Measurements from ENCODE around the gene IL17RD.

IL17RD gene

DNA sequence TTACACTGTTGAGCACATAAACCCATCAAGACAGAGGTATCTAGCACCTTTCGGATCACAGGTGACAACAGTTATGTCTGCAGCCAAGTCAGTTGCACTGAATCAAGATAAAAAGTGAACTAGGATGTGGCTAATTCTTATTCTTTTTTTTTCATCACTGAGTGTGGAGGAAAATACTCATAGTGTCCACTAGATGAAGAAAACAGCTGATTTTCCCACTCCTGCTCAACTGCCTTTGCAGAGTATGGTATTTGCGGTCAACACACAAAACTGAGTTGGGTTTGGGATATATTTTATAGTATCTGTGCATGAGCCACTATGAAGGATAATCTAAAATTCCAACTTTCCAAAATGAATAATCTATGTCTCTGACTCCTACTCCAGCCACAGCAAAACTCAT is 32.5 kb downstream of the IL17RD start:
- ATAC-seq (replicated peaks), result no peak
- no peak for DNase-seq
- Mint-ChIP-seq H3K9me3 (no peaks in the 10 kb centered on the region), H3K27ac (no peak overlapping the region), H3K4me1 (ENCODE audit: low read depth in 2 of 2) (peaks cover 6 to 9% of the 10 kb centered on the region in 2 donors), H3K4me3 (no peak overlapping the region), H3K27me3 (peaks cover 11 to 41% of the 10 kb centered on the region in 2 donors), H3K36me3 (ENCODE audit: insufficient read depth) (no peaks in the 10 kb centered on the region)

DNA sequence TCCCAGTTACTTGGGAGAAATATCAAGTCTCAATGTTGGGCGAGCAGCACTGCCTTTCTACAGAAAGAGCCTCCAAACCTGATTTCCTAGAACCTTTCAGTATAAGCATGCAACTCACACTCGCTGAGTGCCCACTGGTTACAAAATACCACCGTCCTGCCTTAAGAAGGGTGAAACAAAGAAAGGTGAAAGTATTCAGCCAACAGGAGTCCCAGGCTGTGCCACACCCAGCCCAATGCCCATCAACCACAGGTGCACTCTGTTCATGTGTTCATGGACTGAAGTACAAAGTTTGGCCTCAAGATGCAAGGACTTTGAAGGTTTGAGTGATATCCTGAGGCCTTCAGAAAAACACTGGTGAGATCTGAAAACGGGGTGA is 34.0 kb downstream of the IL17RD start:
- Mint-ChIP-seq H3K4me1 (ENCODE audit: low read depth in 2 of 2) (peaks cover 6 to 9% of the 10 kb centered on the region in 2 donors), H3K36me3 (ENCODE audit: insufficient read depth) (no peaks in the 10 kb centered on the region), H3K4me3 (no peak overlapping the region), H3K27me3 (peaks cover 0 to 29% of the 10 kb centered on the region in 2 donors), H3K9me3 (no peaks in the 10 kb centered on the region), H3K27ac (no peak overlapping the region)
- no peak for ATAC-seq (replicated peaks)
- DNase-seq, result no peak

DNA sequence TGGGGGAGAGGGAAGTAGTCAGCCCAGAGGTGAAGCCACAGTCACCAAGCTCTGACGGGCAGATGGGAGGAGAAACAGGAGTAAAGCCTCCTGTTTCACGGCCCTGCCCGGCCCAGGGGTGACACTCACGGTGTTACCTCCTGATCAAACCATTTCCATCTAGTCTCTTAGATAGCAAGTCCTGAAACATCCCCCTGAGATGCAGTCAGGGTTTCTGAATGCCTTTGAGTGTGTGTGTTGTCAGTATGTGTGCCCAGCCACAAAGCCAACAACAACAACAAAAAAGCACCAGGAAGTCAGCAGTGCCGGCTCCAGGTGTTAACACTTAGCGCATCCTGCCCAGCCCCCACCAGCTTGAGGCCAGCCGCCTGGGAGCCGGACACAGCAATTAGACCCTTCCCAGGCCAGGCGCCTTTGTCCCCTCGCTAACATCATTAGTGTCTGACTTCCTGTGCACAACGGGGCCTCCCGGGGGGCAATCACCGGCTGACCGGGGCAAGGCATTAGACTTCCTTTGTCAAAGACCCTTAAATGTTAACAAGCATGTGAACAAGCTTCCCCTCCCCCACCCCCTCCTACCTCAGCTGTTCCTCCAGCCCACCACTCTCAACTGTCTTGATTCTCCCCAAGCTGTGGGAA is 34.5 kb downstream of the IL17RD start:
- peak overlapping the region; percentile 35 to 79 for H3K27ac Mint-ChIP-seq
- ATAC-seq (replicated peaks), result peak; percentile 24
- peak overlapping the region in 1 of 2 donors; percentile 31 for H3K4me3 Mint-ChIP-seq
- no peak for DNase-seq
- H3K27me3 Mint-ChIP-seq, result peaks cover 0 to 29% of the 10 kb centered on the region in 2 donors
- H3K9me3 Mint-ChIP-seq, result no peaks in the 10 kb centered on the region
- no peaks in the 10 kb centered on the region for H3K36me3 Mint-ChIP-seq (ENCODE audit: insufficient read depth)
- peaks cover 6 to 9% of the 10 kb centered on the region in 2 donors for H3K4me1 Mint-ChIP-seq (ENCODE audit: low read depth in 2 of 2)

DNA sequence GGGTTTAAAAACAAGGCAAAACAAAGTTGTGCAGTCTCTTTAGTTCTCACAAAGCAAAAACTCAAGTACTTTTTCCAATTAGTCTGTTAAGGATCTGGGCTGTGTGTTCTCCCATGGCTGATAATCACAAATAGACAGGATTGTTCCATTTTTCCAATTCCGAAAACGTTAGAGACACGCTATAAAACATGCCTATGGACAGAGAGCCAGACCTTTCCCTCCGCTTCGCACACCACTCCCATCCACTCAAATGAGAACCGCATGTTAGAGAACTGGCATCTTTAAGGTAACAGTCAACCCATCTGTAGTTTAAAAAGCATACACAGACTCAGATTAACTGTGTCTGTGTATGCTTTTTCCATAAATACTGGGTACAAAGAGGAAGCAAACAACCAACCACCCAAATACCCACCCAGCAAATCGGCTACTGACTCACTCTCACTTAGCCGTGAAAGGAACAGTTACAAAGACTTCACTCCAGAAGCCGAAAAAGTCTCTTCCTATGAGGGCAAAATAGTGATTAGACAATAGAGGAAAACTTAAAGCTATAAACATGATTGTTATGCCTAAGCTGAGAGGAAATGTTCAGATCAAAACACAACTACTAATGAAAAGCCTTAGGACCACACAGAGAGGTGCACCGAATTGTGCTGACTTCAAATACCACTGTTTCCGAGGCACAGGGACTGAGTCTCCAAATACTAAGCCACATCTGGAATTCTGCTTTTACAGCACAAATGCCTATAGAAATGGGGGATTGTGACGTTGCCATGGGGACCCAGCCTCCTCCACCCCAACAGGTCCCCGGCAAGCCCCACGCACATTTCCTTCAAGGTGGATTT is 36.1 kb downstream of the IL17RD start:
- ATAC-seq (replicated peaks), result no peak
- no peak overlapping the region for H3K27ac Mint-ChIP-seq
- peaks cover 4 to 21% of the 10 kb centered on the region in 2 donors for H3K27me3 Mint-ChIP-seq
- no peak overlapping the region for H3K4me3 Mint-ChIP-seq
- no peaks in the 10 kb centered on the region for H3K36me3 Mint-ChIP-seq (ENCODE audit: insufficient read depth)
- DNase-seq, result no peak
- H3K9me3 Mint-ChIP-seq, result no peaks in the 10 kb centered on the region
- peaks cover 6 to 7% of the 10 kb centered on the region in 2 donors for H3K4me1 Mint-ChIP-seq (ENCODE audit: low read depth in 2 of 2)

DNA sequence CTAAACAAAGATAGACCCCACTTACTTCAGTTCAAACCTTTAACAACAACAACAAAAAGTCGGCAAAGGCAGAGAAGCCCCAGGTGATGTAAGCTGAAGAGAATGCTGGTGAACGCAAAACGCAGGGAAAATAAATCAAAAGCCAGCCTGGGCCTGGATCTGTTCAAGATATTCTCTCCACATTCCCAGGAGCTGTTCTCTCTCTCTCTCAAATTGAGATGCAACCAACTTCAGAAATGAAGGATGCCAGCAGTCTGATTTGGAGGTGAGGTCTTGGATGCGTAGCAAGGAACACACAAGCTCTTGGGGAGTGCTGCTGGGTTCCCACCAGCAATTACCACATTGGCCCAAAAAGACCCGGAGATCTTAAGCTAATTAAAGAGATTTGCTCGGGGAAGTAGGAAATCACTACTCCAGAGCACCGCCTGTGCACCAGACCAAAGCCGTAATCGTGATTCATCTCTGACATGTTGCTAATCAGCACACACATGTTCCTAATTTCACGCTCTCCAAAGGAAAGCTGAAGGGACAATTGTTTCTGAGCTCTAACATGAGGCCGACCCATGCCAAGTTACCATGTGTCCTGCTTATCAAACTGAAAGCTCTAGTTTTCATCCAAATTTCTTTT is 37.1 kb downstream of the IL17RD start:
- no peaks in the 10 kb centered on the region for H3K9me3 Mint-ChIP-seq
- no peak overlapping the region for H3K4me3 Mint-ChIP-seq
- H3K27me3 Mint-ChIP-seq, result peaks cover 13 to 25% of the 10 kb centered on the region in 2 donors
- H3K4me1 Mint-ChIP-seq (ENCODE audit: low read depth in 2 of 2), result peaks cover 6 to 7% of the 10 kb centered on the region in 2 donors
- no peak for DNase-seq
- no peaks in the 10 kb centered on the region for H3K36me3 Mint-ChIP-seq (ENCODE audit: insufficient read depth)
- H3K27ac Mint-ChIP-seq, result no peak overlapping the region
- no peak for ATAC-seq (replicated peaks)

DNA sequence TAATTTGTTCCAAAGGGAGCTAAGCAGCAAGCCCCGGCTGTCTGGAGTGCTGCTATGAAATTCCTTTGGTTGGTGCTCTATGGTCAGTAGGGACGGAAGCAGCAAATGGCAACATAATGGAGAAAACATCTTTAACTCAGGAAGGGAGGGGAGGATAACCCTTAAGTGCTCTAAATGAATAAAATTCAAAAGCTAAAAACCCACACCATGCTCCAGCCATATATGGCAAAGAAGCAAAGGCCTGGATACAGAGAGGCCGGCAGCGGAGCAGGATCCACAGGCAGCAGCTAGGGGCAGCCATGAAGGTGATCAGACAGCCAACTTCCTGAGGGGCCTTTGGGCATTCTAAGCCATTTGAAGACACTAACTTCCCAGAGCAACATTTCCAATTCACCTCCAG is 38.9 kb downstream of the IL17RD start:
- peaks cover 25 to 41% of the 10 kb centered on the region in 2 donors for H3K27me3 Mint-ChIP-seq
- peaks cover 6 to 7% of the 10 kb centered on the region in 2 donors for H3K4me1 Mint-ChIP-seq (ENCODE audit: low read depth in 2 of 2)
- DNase-seq, result no peak
- H3K4me3 Mint-ChIP-seq, result no peak overlapping the region
- ATAC-seq (replicated peaks), result no peak
- no peaks in the 10 kb centered on the region for H3K9me3 Mint-ChIP-seq
- no peaks in the 10 kb centered on the region for H3K36me3 Mint-ChIP-seq (ENCODE audit: insufficient read depth)
- no peak overlapping the region for H3K27ac Mint-ChIP-seq

DNA sequence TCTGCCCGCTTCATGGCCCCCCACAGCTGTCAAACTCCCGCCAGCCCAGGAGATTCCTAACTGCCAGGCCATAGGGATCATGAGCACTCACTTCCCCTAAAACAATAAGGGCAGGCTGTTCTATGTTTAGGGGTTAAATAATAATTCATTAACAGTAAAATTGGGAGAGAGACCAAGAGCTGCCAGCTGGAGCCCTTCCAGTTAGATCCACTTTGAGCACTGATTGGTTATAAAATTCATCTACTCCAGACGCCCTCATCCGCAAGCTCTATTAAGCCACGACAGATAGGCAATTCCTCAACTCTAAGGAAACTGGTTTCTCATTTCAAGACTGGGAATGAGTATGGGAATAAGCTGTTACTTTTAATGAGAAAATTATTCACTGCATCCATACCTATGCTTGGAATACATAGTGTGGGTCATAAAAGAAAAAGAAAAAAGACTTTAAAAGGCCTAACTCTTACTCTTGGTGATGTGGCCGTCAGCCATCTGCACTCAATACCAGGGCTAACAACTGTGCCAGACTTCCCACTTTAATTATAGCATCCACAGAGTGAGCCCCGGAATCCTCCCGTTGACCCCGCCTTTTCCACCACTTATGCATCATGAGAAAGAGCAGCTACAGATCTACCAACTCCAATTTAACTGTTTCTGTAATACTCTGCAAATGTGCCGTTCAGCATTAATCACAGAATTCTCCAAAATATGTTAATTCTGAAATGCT is 44.5 kb downstream of the IL17RD start:
- H3K4me3 Mint-ChIP-seq, result no peak overlapping the region
- H3K4me1 Mint-ChIP-seq (ENCODE audit: low read depth in 2 of 2), result no peaks in the 10 kb centered on the region
- DNase-seq (no peak), ATAC-seq (replicated peaks) (no peak)
- no peaks in the 10 kb centered on the region for H3K9me3 Mint-ChIP-seq
- no peak overlapping the region for H3K27ac Mint-ChIP-seq
- H3K27me3 Mint-ChIP-seq, result peaks cover 37 to 40% of the 10 kb centered on the region in 2 donors
- H3K36me3 Mint-ChIP-seq (ENCODE audit: insufficient read depth), result no peaks in the 10 kb centered on the region

DNA sequence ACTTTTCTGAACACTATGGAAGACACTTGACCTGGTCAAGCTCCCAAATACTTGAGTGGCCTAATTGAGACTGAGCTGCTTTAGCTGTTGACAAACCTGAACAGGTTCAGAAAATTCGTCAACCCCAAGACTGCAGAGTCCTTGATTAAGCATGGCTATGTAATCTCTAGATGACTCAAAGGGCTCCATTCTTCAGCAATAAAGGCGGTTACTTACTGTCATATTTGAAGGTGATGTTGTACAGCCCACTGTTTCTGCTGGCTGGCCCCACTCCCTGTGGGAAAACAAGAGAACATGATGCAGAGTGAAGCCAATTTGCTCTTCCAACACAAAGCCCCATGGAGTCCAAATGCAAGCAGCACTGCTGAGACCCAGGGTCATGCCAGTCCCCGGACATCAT is 45.1 kb downstream of the IL17RD start:
- Mint-ChIP-seq H3K4me1 (ENCODE audit: low read depth in 2 of 2) (no peaks in the 10 kb centered on the region), H3K36me3 (ENCODE audit: insufficient read depth) (no peaks in the 10 kb centered on the region), H3K4me3 (no peak overlapping the region), H3K9me3 (no peaks in the 10 kb centered on the region), H3K27me3 (peaks cover 37 to 40% of the 10 kb centered on the region in 2 donors), H3K27ac (no peak overlapping the region)
- ATAC-seq (replicated peaks) (no peak), DNase-seq (no peak)

DNA sequence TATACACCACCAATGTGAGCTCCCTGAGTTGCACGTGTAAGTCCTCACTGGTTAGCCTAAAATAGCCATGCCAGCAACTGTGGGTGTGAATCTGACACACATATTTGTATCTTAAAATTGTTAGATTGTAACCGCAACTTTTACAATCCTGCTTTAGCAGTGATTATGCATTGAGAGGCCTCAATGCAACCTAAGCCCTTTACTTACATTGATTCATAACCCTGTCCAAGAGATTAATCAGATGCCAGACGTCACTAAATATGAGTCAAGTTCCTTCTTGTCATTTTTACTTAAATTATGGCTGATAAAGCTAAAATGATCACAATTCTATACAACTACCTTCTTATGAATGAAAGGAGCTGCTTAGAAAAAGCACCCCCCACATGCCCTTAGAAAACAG is 46.9 kb downstream of the IL17RD start:
- no peaks in the 10 kb centered on the region for H3K36me3 Mint-ChIP-seq (ENCODE audit: insufficient read depth)
- ATAC-seq (replicated peaks), result no peak

DNA sequence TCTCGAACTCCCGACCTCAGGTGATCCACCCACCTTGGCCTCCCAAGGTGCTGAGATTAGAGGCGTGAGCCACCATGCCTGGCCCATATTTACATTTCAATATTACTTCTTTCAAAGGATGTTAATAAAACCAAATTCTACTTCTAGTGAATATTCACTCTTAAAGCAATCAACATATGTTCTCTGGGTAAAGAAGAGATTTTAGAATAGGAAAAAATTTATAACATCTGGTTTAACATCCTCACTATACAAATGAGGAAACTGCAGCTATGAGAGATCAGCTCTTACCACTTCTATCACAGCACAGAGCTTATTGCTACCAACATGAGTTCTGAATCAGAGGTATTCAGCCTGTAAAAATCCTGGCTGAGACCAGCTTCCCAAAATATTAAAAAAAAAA is 48.7 kb downstream of the IL17RD start:
- Mint-ChIP-seq H3K27ac (no peak overlapping the region), H3K4me3 (no peak overlapping the region), H3K4me1 (ENCODE audit: low read depth in 2 of 2) (peaks cover 7 to 10% of the 10 kb centered on the region in 2 donors), H3K36me3 (ENCODE audit: insufficient read depth) (no peaks in the 10 kb centered on the region), H3K9me3 (no peaks in the 10 kb centered on the region), H3K27me3 (peaks cover 14 to 16% of the 10 kb centered on the region in 2 donors)
- ATAC-seq (replicated peaks), result no peak
- DNase-seq, result no peak

More for the DNA sequence above, 46.9 kb downstream of the IL17RD start:
- H3K27me3 Mint-ChIP-seq, result peaks cover 27 to 33% of the 10 kb centered on the region in 2 donors
- no peak for DNase-seq
- no peak overlapping the region for H3K27ac Mint-ChIP-seq
- H3K4me1 Mint-ChIP-seq (ENCODE audit: low read depth in 2 of 2), result no peaks in the 10 kb centered on the region
- no peaks in the 10 kb centered on the region for H3K9me3 Mint-ChIP-seq
- no peak overlapping the region for H3K4me3 Mint-ChIP-seq

DNA sequence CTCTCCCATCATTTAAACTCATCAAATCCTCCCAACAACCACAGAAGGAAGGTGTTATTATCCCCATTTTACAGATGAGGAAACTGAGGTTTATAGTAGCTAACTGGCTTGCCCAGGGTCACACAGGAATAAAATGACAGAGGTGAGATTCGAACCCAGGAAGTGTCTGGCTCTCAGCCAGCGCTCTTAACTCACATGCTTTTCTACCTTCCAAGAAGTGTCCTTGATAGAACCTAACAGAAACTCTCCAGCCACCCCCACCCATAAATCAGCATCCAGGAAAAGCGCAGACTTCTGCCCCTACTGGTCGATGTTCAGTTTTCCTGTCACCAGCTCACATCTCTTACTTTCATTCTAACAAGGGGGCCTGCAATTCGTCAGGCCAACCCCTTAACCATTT is 52.9 kb downstream of the IL17RD start:
- Mint-ChIP-seq H3K9me3 (no peaks in the 10 kb centered on the region), H3K4me1 (ENCODE audit: low read depth in 2 of 2) (peaks cover 7 to 13% of the 10 kb centered on the region in 2 donors), H3K27me3 (peaks cover 13 to 15% of the 10 kb centered on the region in 2 donors), H3K4me3 (peak overlapping the region; percentile 60 to 65), H3K36me3 (ENCODE audit: insufficient read depth) (no peaks in the 10 kb centered on the region), H3K27ac (no peak overlapping the region)
- DNase-seq (no peak), ATAC-seq (replicated peaks) (no peak)

DNA sequence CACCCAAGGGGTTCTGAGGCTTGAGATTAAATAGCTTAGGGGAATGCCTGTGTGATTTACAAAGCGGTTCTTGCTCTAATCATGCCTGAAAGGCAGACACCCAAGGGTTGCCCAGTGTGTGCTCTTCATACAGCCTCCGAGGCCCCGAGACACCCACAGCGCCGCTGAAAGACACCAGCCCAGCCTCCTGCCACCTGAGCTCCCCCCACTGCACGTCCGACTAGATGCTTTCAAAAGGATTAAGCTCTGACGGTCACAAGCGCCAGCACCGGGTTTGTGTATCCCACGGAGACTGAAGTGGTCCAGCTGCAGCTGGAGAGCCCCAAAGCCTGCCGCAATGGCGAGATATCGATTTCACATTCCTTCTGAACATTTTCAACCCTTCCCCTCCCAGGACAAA is 54.4 kb downstream of the IL17RD start:
- DNase-seq, result no peak
- H3K27me3 Mint-ChIP-seq, result peaks cover 15 to 18% of the 10 kb centered on the region in 2 donors
- H3K9me3 Mint-ChIP-seq, result no peaks in the 10 kb centered on the region
- H3K36me3 Mint-ChIP-seq (ENCODE audit: insufficient read depth), result no peaks in the 10 kb centered on the region
- H3K4me3 Mint-ChIP-seq, result peak overlapping the region in 1 of 2 donors; percentile 60
- ATAC-seq (replicated peaks), result no peak
- no peak overlapping the region for H3K27ac Mint-ChIP-seq
- peaks cover 7 to 13% of the 10 kb centered on the region in 2 donors for H3K4me1 Mint-ChIP-seq (ENCODE audit: low read depth in 2 of 2)

DNA sequence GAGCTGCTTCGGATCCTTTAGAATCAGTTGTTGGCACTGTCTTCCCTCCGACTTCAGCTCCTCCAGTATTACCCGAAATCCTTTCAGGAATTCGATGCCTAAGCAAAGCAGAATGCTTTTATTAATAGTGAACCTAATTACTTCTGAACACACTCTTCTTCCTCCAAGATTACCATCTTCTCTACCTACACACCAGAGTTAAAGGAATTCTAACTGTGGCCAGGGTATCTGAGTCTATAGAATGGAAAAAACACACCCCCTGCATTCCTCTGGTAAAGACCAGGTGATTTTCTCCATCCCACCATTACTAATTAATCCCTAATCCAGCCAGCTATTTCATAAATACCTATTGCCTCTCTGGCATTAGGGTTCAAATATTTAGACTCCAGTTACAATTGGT is 54.9 kb downstream of the IL17RD start:
- Mint-ChIP-seq H3K4me1 (ENCODE audit: low read depth in 2 of 2) (peaks cover 7 to 13% of the 10 kb centered on the region in 2 donors), H3K27me3 (peaks cover 15 to 18% of the 10 kb centered on the region in 2 donors), H3K9me3 (no peaks in the 10 kb centered on the region), H3K27ac (no peak overlapping the region), H3K36me3 (ENCODE audit: insufficient read depth) (no peaks in the 10 kb centered on the region), H3K4me3 (no peak overlapping the region)
- ATAC-seq (replicated peaks) (no peak), DNase-seq (no peak)

Measured in effector memory CD8-positive, alpha-beta T cell (primary cell).